HepG2 (cell line): Measurements from ENCODE around the gene KMT2A. TPM values are rescaled to one million over a fixed set of nuclear protein-coding genes. Genes with fewer than 3 reads are reported as not detected.

Experiments used
- ATAC-seq: fragments of 200-7000 bp; cut with Tn5 transposase; 3 replicates; pipeline ENCODE4 v1.9.1; 2020; ENCODE audit warnings: mild to moderate bottlenecking, moderate library complexity
- BruUV-seq: library from RNA; stranded (reverse); fragments of 400-500 nt; replicated peaks from 2 replicates; lab custom pipeline; 2021; lab: Mats Ljungman, UMichigan
- CTCF ChIA-PET: fragments of 300-600 bp; formaldehyde crosslinking; extraction: SDS; loops from one replicate; lab custom pipeline; 2021; ENCODE audit warnings: low total read pairs, inconsistent platforms, low intra/inter-chr PET ratio; lab: Yijun Ruan, JAX
- POLR2A ChIA-PET: fragments of 350-600 bp; sonication (Branson Sonifier 250); formaldehyde crosslinking; loops from one replicate; lab custom pipeline; 2020; ENCODE audit warnings: antibody characterized with exemption, inconsistent platforms; lab: Yijun Ruan, JAX
- DNase-seq: peaks from one replicate; pipeline ENCODE4 v3.0.0-alpha.2; 2015; ENCODE audit warnings: low spot score
- FAIRE-seq: peaks from 3 replicates; lab custom pipeline; 2011; peaks lifted over from hg19 to GRCh38; lab: Jason Lieb, UNC
- H2AFZ ChIP-seq: one replicate; pipeline ENCODE4 v1.6.1; 2011; ENCODE audit warnings: low read length, inconsistent platforms
- H3K27ac ChIP-seq: fragments of 300-600 bp; 3 replicates; pipeline ENCODE4 v1.8.0; 2011; ENCODE audit warnings: mixed run types, mild to moderate bottlenecking, mixed read lengths, low read length, inconsistent platforms; ENCODE audit not compliant: insufficient read depth; ENCODE audit errors: extremely low read length
- H3K27me3 ChIP-seq, 2 experiments: fragments of 200-600 bp in 1 of 2; 2 replicates in 1 of 2; 3 replicates in 1 of 2; pipeline versions ENCODE4 v1.6.0 to v1.8.0; 2011; ENCODE audit warnings: low read length in 2 of 2, mild to moderate bottlenecking in 2 of 2, moderate library complexity in 2 of 2, inconsistent platforms in 1 of 2; ENCODE audit not compliant: insufficient read depth in 2 of 2, control insufficient read depth in 1 of 2
- H3K36me3 ChIP-seq, 2 experiments: fragments of 200-600 bp in 1 of 2; replicated peaks in 1 of 2; 2 replicates in 1 of 2; 3 replicates in 1 of 2; pipeline versions ENCODE4 v1.5.1 to v1.8.0; 2011; ENCODE audit warnings: low read length in 2 of 2, inconsistent platforms in 1 of 2; ENCODE audit not compliant: insufficient read depth in 2 of 2, control insufficient read depth in 1 of 2
- H3K4me1 ChIP-seq: 2 replicates; pipeline ENCODE4 v1.5.1; 2012; ENCODE audit warnings: low read length, inconsistent platforms; ENCODE audit not compliant: insufficient read depth
- H3K4me2 ChIP-seq: 2 replicates; pipeline ENCODE4 v1.6.0; 2011; ENCODE audit warnings: low read depth, low read length, inconsistent platforms
- H3K4me3 ChIP-seq, 3 experiments: fragments of 200-600 bp in 1 of 3; sonication (generic), shearing (Covaris generic) in 1 of 3; replicated peaks in 1 of 3; 2 replicates each; pipeline ENCODE4 v1.5.1; 2011 to 2016; ENCODE audit warnings: low read length in 3 of 3, inconsistent platforms in 2 of 3, low read depth in 2 of 3, mild to moderate bottlenecking in 2 of 3, control low read depth in 1 of 3, mixed read lengths in 1 of 3; ENCODE audit not compliant: insufficient read depth in 1 of 3
- H3K79me2 ChIP-seq: one replicate; pipeline ENCODE4 v1.6.1; 2011; ENCODE audit warnings: low read length, inconsistent platforms; ENCODE audit not compliant: insufficient read depth
- H3K9ac ChIP-seq: 2 replicates; pipeline ENCODE4 v1.6.0; 2011; ENCODE audit warnings: mild to moderate bottlenecking, low read depth, low read length, inconsistent platforms; ENCODE audit not compliant: insufficient read depth
- H3K9me3 ChIP-seq: 2 replicates; pipeline ENCODE4 v1.5.1; 2012; ENCODE audit warnings: mild to moderate bottlenecking, low read length
- H4K20me1 ChIP-seq: 2 replicates; pipeline ENCODE4 v1.6.0; 2011; ENCODE audit warnings: inconsistent platforms, mild to moderate bottlenecking, low read length, moderate library complexity; ENCODE audit not compliant: insufficient read depth
- ATF7 ChIP-seq, 2 experiments: fragments of 450-650 bp in 1 of 2; sonication (generic) in 1 of 2; formaldehyde crosslinking in 1 of 2; IDR thresholded peaks; 2 replicates each; pipeline versions ENCODE4 v1.4.0 to v1.6.1; 2016 to 2020; ENCODE audit warnings: antibody characterized with exemption in 1 of 2, mild to moderate bottlenecking in 1 of 2, missing genetic modification reagents in 1 of 2
- EHMT2 ChIP-seq: fragments of 200-600 bp; sonication (generic); IDR thresholded peaks from 2 replicates; pipeline ENCODE4 v1.7.0; 2017; ENCODE audit warnings: antibody characterized with exemption, low read depth, low read length, borderline replicate concordance
- GATA4 ChIP-seq: sonication (generic); IDR thresholded peaks from 2 replicates; pipeline ENCODE4 v1.6.1; 2016; ENCODE audit warnings: antibody characterized with exemption, low read depth, borderline replicate concordance
- NFE2 ChIP-seq: sonication (generic); formaldehyde crosslinking; IDR thresholded peaks from 2 replicates; pipeline ENCODE4 v1.4.0; 2020; ENCODE audit warnings: missing genetic modification reagents
- NR3C1 ChIP-seq: sonication (generic); formaldehyde crosslinking; IDR thresholded peaks from 2 replicates; pipeline ENCODE4 v1.4.0; 2020; ENCODE audit warnings: missing genetic modification reagents
- SMAD1 ChIP-seq: sonication (generic); formaldehyde crosslinking; IDR thresholded peaks from 2 replicates; pipeline ENCODE4 v1.4.0; 2020; ENCODE audit warnings: missing genetic modification reagents, low read depth, mild to moderate bottlenecking, borderline replicate concordance
- TMF1 ChIP-seq: sonication (generic); formaldehyde crosslinking; IDR thresholded peaks from 2 replicates; pipeline ENCODE4 v1.8.1; 2022; ENCODE audit warnings: low read depth, missing genetic modification reagents
- YEATS4 ChIP-seq: sonication (generic); formaldehyde crosslinking; IDR thresholded peaks from 2 replicates; pipeline ENCODE4 v1.4.0; 2020; ENCODE audit warnings: missing genetic modification reagents, borderline replicate concordance
- ZFY ChIP-seq: sonication (generic); formaldehyde crosslinking; IDR thresholded peaks from 2 replicates; pipeline ENCODE4 v1.4.0; 2020; ENCODE audit warnings: missing genetic modification reagents
- ZNF234 ChIP-seq: sonication (generic); formaldehyde crosslinking; conservative IDR thresholded peaks from 2 replicates; pipeline ENCODE4 v1.5.1; 2020; ENCODE audit warnings: mild to moderate bottlenecking, missing genetic modification reagents
- ZNF552 ChIP-seq: sonication (generic); formaldehyde crosslinking; IDR thresholded peaks from 2 replicates; pipeline ENCODE4 v1.9.0; 2022; ENCODE audit warnings: missing genetic modification reagents, mild to moderate bottlenecking, borderline replicate concordance
- WGBS: methylation state at CpG from one replicate; pipeline ENCODE4 v1.1.6; 2017; ENCODE audit warnings: low lambda C conversion rate; 5-methylcytosine and 5-hydroxymethylcytosine counted together
- in situ Hi-C: cut with HindIII; loops from 2 replicates; pipeline ENCODE4 v1.10.0; 2017; ENCODE audit warnings: low pct_unique_long_range_greater_than_20kb; ENCODE audit not compliant: extremely low pct_ligation_motif_present
- intact Hi-C: fragments of 100-400 bp; cut with micrococcal nuclease; formaldehyde crosslinking; loops from one replicate; pipeline ENCODE4 v1.10.0; 2022; ENCODE audit not compliant: unreplicated experiment
- polyA plus RNA-seq, 8 experiments: library from polyadenylated mRNA; depleted of rRNA in 3 of 8; stranded (reverse) in 7 of 8; unstranded in 1 of 8; fragments of >200 nt; fragmentation: Illumina TruSeq in 4 of 8; extraction: Trizol in 4 of 8; gene quantifications; 2 replicates each; pipeline versions ENCODE4 v1.2.1 to v1.2.3, GENCODE V29; 2011 to 2016; ENCODE audit warnings: low read depth in 4 of 8, missing spikeins in 1 of 8, mixed read lengths in 1 of 8; ENCODE audit not compliant: insufficient read depth in 1 of 8
- total RNA-seq, 5 experiments: library from RNA; depleted of rRNA; stranded (reverse); fragments of >200 nt; fragmentation: Illumina TruSeq; extraction: Trizol; gene quantifications; 2 replicates each; pipeline ENCODE4 v1.2.3, GENCODE V29; 2016; ENCODE audit warnings: low read depth in 1 of 5
- TF ChIP-seq, protein P1 (sequence below): sonication (generic); formaldehyde crosslinking; IDR thresholded peaks from 2 replicates; pipeline ENCODE4 v1.4.0; 2020; ENCODE audit warnings: missing genetic modification reagents
- TF ChIP-seq, protein P2 (sequence below): sonication (generic); formaldehyde crosslinking; IDR thresholded peaks from 2 replicates; pipeline ENCODE4 v1.4.0; 2020; ENCODE audit warnings: missing genetic modification reagents
- TF ChIP-seq, protein P3 (sequence below): sonication (generic); formaldehyde crosslinking; IDR thresholded peaks from 2 replicates; pipeline ENCODE4 v1.5.0; 2020; ENCODE audit warnings: missing genetic modification reagents
- TF ChIP-seq, protein P4 (sequence below): sonication (generic); formaldehyde crosslinking; IDR thresholded peaks from 2 replicates; pipeline ENCODE4 v1.8.1; 2022; ENCODE audit warnings: mild to moderate bottlenecking, missing genetic modification reagents

Gene KMT2A
- total and polyA plus RNA-seq, 2 of the 13 experiments (the other 11 are each of a cell fraction or from before 2014, with no cell fraction given): 12.4 to 20.0 TPM

DNA sequence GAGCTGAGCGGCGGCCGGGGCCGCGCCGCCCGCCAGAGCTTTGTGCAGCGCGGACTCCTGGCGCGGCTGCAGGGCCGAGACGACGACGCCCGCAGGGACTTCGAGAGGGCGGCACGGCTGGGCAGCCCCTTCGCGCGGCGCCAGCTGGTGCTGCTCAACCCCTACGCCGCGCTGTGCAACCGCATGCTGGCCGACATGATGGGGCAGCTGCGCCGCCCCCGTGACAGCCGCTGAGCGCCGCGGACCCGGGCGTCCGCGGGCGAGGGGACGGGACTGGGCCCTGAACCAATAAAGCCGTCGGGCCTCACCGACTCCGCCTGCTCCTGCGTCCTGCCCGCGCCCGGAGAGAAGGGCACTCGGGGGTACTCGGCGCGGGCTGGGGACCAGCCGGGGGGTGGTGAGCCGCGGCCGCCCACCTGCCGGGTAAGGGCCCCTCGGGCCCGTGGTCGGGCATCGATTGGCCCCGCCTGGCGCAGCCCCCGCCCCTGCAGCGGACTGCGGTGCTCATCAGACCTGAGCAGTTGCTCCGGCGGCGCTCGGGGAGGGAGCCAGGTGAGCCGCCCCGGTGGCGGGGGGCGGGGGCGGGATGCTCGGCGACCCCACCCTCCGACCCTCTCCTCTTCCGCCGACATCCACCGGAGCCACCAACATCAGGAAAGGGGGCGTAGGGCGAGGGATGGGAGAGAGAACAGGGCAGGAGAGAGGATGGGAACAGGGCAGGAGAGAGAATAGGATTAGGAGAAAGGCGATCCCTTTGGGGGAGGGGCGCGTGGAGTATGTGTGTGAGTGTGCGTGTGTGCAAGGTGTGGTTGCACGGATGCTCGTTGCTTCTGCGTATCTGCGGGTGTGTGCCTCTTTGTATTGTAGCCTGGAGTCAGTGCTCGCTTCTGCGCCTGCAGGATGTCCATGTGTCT lies 94.6 kb downstream of the KMT2A start, which contains the start of gene TMEM25:
TMEM25 (plus strand) TSS at position 510 of the 914 bp plus-strand sequence. CDS start 610 bp downstream, outside the sequence.
- WGBS: under 1% methylated on average over 26 of the region's 94 CpGs
- intact Hi-C loops: no loop called here
- Histone ChIP-seq H3K79me2 (no peaks in the 10 kb centered on the region), H3K9ac (peak within 1 kb of the TSS; percentile 79), H3K4me3 (peak within 1 kb of the TSS; percentile 70 to 97 (median 73)), H3K36me3 (no peaks in the 10 kb centered on the region), H3K27me3 (no peaks in the 10 kb centered on the region; a peak in 1 of 5 replicates), H3K4me1 (peaks cover 66% of the 10 kb centered on the region), H4K20me1 (no peaks in the 10 kb centered on the region), H3K27ac (peak within 1 kb of the TSS; percentile 64), H3K4me2 (peak within 1 kb of the TSS; percentile 94), H2AFZ (peak within 1 kb of the TSS; percentile 76), H3K9me3 (no peaks in the 10 kb centered on the region)
- ATAC-seq (peak; percentile 76), DNase-seq (peak; percentile 32), FAIRE-seq (no peak)
- ChIA-PET CTCF (no interaction called here), POLR2A (interaction anchor here (1.7 to 1.9 kb wide), 2 partner anchors 42 to 96 kb away, joined by 7 to 8 read pairs; partner anchors contain the start of genes ARCN1 and KMT2A)
- BruUV-seq: no TSS peak
- in situ Hi-C loops: loop anchor here (5.0 kb wide), 1 partner anchor 36 kb away; the partner anchor contains the start of gene IFT46
- TF ChIP-seq ATF7 (IDR thresholded peaks at IDR 0.05): no peak
- TF ChIP-seq ATF7 (CRISPR knock-in tag; IDR thresholded peaks at IDR 0.05): no peak
- no peak for TF ChIP-seq NFE2
- TF ChIP-seq, protein P1, sequence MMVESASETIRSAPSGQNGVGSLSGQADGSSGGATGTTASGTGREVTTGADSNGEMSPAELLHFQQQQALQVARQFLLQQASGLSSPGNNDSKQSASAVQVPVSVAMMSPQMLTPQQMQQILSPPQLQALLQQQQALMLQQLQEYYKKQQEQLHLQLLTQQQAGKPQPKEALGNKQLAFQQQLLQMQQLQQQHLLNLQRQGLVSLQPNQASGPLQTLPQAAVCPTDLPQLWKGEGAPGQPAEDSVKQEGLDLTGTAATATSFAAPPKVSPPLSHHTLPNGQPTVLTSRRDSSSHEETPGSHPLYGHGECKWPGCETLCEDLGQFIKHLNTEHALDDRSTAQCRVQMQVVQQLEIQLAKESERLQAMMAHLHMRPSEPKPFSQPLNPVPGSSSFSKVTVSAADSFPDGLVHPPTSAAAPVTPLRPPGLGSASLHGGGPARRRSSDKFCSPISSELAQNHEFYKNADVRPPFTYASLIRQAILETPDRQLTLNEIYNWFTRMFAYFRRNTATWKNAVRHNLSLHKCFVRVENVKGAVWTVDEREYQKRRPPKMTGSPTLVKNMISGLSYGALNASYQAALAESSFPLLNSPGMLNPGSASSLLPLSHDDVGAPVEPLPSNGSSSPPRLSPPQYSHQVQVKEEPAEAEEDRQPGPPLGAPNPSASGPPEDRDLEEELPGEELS (CRISPR knock-in tag): no peak
- 0 out of 2 replicates have a peak, but pooled peaks have one; percentile 18 for TF ChIP-seq TMF1
- TF ChIP-seq, protein P2, sequence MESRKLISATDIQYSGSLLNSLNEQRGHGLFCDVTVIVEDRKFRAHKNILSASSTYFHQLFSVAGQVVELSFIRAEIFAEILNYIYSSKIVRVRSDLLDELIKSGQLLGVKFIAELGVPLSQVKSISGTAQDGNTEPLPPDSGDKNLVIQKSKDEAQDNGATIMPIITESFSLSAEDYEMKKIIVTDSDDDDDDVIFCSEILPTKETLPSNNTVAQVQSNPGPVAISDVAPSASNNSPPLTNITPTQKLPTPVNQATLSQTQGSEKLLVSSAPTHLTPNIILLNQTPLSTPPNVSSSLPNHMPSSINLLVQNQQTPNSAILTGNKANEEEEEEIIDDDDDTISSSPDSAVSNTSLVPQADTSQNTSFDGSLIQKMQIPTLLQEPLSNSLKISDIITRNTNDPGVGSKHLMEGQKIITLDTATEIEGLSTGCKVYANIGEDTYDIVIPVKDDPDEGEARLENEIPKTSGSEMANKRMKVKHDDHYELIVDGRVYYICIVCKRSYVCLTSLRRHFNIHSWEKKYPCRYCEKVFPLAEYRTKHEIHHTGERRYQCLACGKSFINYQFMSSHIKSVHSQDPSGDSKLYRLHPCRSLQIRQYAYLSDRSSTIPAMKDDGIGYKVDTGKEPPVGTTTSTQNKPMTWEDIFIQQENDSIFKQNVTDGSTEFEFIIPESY (CRISPR knock-in tag): no peak
- TF ChIP-seq ZFY (CRISPR knock-in tag): peak; percentile 94
- no peak for TF ChIP-seq NR3C1 (CRISPR knock-in tag)
- TF ChIP-seq EHMT2: no peak
- no peak for TF ChIP-seq GATA4
- TF ChIP-seq ZNF552 (CRISPR knock-in tag): no peak
- peak; percentile 80 for TF ChIP-seq YEATS4 (CRISPR knock-in tag)
- TF ChIP-seq, protein P3, sequence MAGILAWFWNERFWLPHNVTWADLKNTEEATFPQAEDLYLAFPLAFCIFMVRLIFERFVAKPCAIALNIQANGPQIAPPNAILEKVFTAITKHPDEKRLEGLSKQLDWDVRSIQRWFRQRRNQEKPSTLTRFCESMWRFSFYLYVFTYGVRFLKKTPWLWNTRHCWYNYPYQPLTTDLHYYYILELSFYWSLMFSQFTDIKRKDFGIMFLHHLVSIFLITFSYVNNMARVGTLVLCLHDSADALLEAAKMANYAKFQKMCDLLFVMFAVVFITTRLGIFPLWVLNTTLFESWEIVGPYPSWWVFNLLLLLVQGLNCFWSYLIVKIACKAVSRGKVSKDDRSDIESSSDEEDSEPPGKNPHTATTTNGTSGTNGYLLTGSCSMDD (CRISPR knock-in tag): no peak
- TF ChIP-seq ZNF234 (CRISPR knock-in tag): no peak
- TF ChIP-seq, protein P4, sequence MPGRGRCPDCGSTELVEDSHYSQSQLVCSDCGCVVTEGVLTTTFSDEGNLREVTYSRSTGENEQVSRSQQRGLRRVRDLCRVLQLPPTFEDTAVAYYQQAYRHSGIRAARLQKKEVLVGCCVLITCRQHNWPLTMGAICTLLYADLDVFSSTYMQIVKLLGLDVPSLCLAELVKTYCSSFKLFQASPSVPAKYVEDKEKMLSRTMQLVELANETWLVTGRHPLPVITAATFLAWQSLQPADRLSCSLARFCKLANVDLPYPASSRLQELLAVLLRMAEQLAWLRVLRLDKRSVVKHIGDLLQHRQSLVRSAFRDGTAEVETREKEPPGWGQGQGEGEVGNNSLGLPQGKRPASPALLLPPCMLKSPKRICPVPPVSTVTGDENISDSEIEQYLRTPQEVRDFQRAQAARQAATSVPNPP (CRISPR knock-in tag): no peak; the same call in 1 of the 2 replicates
- TF ChIP-seq SMAD1 (CRISPR knock-in tag): no peak
